Right lobe of liver (tissue), 4 donors: ENCODE measurements around the gene GFRAL.

Experiments
- CTCF ChIP-seq, 4 donors: fragments of 200-600 bp in 3 of 4; fragments of 450-650 bp in 1 of 4; IDR thresholded peaks; one replicate each; pipeline versions ENCODE4 v1.5.1 to v1.8.0; 2016 to 2022; ENCODE audit warnings: antibody characterized with exemption in 4 of 4, mild to moderate bottlenecking in 2 of 4
- POLR2A ChIP-seq: fragments of 450-650 bp; IDR thresholded peaks from one replicate; pipeline ENCODE4 v1.6.1; 2017; ENCODE audit warnings: antibody characterized with exemption, mild to moderate bottlenecking
- donor health status: DM: no; HTN: no; CAD: no.
- donor health status: DM: no; HTN: no; CAD: no.
- donor health status: DM: no; HTN: yes; CAD: no.

GRCh38 chr6:55397986-55398385 is 70.7 kb downstream of the GFRAL start:
- TF ChIP-seq POLR2A (no peak), CTCF (IDR thresholded peaks at IDR 0.05) (no peak)
